Activated CD4-positive, alpha-beta T cell treated with anti-CD3 and anti-CD28 coated beads for 36 hours (primary cell): ENCODE data around the gene TGM5. TPM values are rescaled to one million over a fixed set of nuclear protein-coding genes. Genes with fewer than 3 reads are reported as not detected.

Experiments used
- ATAC-seq: fragments of 200-7000 bp; cut with Tn5 transposase; one replicate; pipeline ENCODE4 v1.10.0; 2021; ENCODE audit warnings: mild to moderate bottlenecking, moderate library complexity
- CTCF ChIA-PET: fragments of 350-600 bp; sonication (Branson Sonifier 250); formaldehyde crosslinking; loops from one replicate; lab custom pipeline; 2021; ENCODE audit warnings: antibody characterized with exemption; lab: Charles Lee
- POLR2A ChIA-PET: fragments of 350-600 bp; sonication (Branson Sonifier 250); formaldehyde crosslinking; loops from one replicate; lab custom pipeline; 2021; ENCODE audit warnings: antibody characterized with exemption, inconsistent platforms; lab: Charles Lee
- DNase-seq: peaks from one replicate; pipeline ENCODE4 v3.0.0-alpha.2; 2020
- H3K27ac Mint-ChIP-seq: one replicate; pipeline ENCODE4 v1.8.0; 2021; ENCODE audit warnings: mixed read lengths
- H3K27me3 Mint-ChIP-seq: one replicate; pipeline ENCODE4 v1.8.0; 2021; ENCODE audit warnings: mixed read lengths
- H3K36me3 Mint-ChIP-seq: one replicate; pipeline ENCODE4 v1.8.0; 2021; ENCODE audit warnings: low read depth, mixed read lengths
- H3K4me1 Mint-ChIP-seq: one replicate; pipeline ENCODE4 v1.8.0; 2021; ENCODE audit warnings: mixed read lengths
- H3K4me3 Mint-ChIP-seq: one replicate; pipeline ENCODE4 v1.8.0; 2021; ENCODE audit warnings: mild to moderate bottlenecking, moderate library complexity, mixed read lengths
- H3K9me3 Mint-ChIP-seq: one replicate; pipeline ENCODE4 v1.8.0; 2021; ENCODE audit warnings: low read depth, mixed read lengths
- intact Hi-C, 2 experiments: fragments of 100-400 bp; cut with DNase I in 1 of 2; cut with micrococcal nuclease in 1 of 2; formaldehyde crosslinking; loops; one replicate each; pipeline versions ENCODE4 v1.14.2 to v1.15.1; 2022 to 2024; cut with DNase I, micrococcal nuclease
- total RNA-seq, 2 experiments: library from RNA; stranded (reverse); gene quantifications; one replicate each; pipeline ENCODE4 v1.2.3, GENCODE V29; 2021

Gene TGM5
- total RNA-seq, 2 experiments from 2014 or later = not detected

DNA sequence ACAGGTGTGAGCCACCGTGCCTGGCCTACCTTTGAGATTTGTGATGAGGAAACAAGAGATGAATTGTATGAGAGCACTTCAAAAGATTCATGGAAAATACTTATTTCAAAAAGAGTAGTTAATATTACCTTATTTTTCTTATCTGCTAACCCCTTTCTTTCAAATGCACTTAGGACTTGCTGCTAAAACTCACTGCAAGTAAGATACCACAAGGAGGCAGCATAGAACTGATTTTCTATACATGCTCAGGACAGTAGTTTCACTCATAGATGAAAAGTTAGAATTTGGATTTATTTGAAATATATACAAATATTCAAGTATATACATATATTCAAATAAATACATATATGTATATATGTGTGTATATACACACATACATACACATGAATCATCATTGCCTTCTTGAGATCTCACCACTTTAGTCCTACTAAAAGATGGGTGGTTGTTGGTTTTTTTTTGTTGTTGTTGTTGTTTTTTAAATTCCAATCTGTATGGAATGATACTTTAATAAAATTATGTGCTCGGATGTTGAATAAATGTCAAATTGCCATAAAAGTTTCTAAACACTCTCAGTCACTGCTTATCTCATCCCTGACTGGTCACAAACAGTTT, 79.1 kb downstream of the TGM5 start:
- H3K4me3 Mint-ChIP-seq = no peak overlapping the region
- H3K36me3 Mint-ChIP-seq = peaks cover 29% of the 10 kb centered on the region
- intact Hi-C loops = loop anchor here (1.0 to 5.0 kb wide), 3 partner anchors 17 to 560 kb away; partner anchors contain the start of gene PDIA3 (in 1 of the 2)
- POLR2A ChIA-PET = no interaction called here
- ATAC-seq = no peak
- no peak for DNase-seq
- no peaks in the 10 kb centered on the region for H3K9me3 Mint-ChIP-seq
- H3K27me3 Mint-ChIP-seq = no peaks in the 10 kb centered on the region
- H3K4me1 Mint-ChIP-seq = peaks cover 24% of the 10 kb centered on the region
- H3K27ac Mint-ChIP-seq = no peak overlapping the region
- CTCF ChIA-PET = interaction anchor here (1.0 to 2.5 kb wide), 2 partner anchors 13 to 98 kb away, joined by 4 to 18 read pairs; no protein-coding TSS in a partner anchor

- peak overlapping the region; percentile 91 for H3K27ac Mint-ChIP-seq
- intact Hi-C loops = loop anchor here in 1 of 2 experiments (5.0 kb wide), 1 partner anchor 561 kb away; the partner anchor contains the start of gene PDIA3
- ATAC-seq (peak; percentile 17), DNase-seq (peak; percentile 51)
- ChIA-PET CTCF (interaction anchor here (0.8 to 2.5 kb wide), 7 partner anchors 18 to 218 kb away, joined by 3 to 18 read pairs (median 3); no protein-coding TSS in a partner anchor), POLR2A (interaction anchor here (0.5 kb wide), 1 partner anchor 1734 kb away, joined by 3 read pairs; no protein-coding TSS in a partner anchor)
- H3K4me3 Mint-ChIP-seq = peak overlapping the region; percentile 90
- no peaks in the 10 kb centered on the region for H3K9me3 Mint-ChIP-seq
- H3K36me3 Mint-ChIP-seq = peaks cover 21% of the 10 kb centered on the region
- H3K27me3 Mint-ChIP-seq = no peaks in the 10 kb centered on the region
- H3K4me1 Mint-ChIP-seq = peaks cover 26% of the 10 kb centered on the region
Observed at GRCh38 chr15:43186003-43186353, 80.8 kb downstream of the TGM5 start.

DNA sequence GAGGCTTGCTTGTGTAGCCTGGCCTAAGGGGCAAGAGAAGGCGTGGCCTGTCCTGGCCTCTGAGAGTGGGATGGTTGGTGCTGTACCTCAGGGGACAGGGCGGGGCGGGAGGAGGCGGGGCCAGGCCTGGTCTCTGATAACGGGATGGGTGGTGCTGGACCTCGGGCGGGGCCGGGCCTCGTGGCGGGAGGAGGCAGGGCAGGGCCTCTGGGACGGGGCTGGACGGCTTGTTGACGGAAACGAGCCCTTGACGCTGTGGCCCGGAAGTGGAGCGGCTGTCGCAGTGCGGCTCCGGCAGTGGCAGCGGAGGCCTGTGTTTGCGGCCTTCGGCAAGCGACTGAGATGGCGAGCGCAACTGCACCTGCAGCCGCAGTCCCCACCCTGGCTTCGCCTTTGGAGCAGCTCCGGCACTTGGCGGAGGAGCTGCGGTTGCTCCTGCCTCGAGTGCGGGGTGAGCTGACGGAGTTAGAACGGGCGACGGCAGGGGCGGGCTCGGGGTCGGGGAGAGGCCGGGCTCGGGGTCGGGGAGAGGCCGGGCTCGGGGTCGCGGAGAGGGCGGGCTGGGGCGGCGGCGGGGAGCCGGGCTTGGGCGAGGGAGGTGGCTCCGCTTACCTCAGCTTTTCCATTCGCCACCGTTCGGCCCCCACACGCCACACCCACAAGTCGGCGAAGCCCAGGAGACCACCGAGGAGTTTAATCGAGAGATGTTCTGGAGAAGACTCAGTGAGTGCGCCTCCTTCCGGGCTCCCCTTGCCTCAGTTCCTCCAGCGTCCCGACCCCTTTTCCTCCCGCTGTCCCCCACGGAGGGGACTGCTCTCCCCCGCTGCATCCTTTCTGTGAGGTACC, 81.3 kb downstream of the TGM5 start, which contains the start of gene CCNDBP1:
CCNDBP1 (plus strand) TSS at position 247 of the 846 bp plus-strand sequence; CDS start at position 343, 96 bp downstream.
- Mint-ChIP-seq H3K4me3 (peak within 1 kb of the TSS; percentile 90), H3K27ac (peak within 1 kb of the TSS; percentile 94), H3K4me1 (peaks cover 26% of the 10 kb centered on the region), H3K9me3 (no peaks in the 10 kb centered on the region), H3K36me3 (peaks cover 15% of the 10 kb centered on the region), H3K27me3 (no peaks in the 10 kb centered on the region)
- intact Hi-C loops = loop anchor here in 1 of 2 experiments (1.0 to 5.0 kb wide), 14 partner anchors 52 to 912 kb away; partner anchors contain the start of genes CDAN1, GANC, LCMT2 and PDIA3
- ATAC-seq (peak; percentile 96), DNase-seq (peak; percentile 94)
- ChIA-PET CTCF (interaction anchor here (1.4 to 2.5 kb wide), 3 partner anchors 19 to 100 kb away, joined by 7 to 18 read pairs (median 8); no protein-coding TSS in a partner anchor), POLR2A (interaction anchor here (0.5 kb wide), 1 partner anchor 1733 kb away, joined by 3 read pairs; no protein-coding TSS in a partner anchor)

DNA sequence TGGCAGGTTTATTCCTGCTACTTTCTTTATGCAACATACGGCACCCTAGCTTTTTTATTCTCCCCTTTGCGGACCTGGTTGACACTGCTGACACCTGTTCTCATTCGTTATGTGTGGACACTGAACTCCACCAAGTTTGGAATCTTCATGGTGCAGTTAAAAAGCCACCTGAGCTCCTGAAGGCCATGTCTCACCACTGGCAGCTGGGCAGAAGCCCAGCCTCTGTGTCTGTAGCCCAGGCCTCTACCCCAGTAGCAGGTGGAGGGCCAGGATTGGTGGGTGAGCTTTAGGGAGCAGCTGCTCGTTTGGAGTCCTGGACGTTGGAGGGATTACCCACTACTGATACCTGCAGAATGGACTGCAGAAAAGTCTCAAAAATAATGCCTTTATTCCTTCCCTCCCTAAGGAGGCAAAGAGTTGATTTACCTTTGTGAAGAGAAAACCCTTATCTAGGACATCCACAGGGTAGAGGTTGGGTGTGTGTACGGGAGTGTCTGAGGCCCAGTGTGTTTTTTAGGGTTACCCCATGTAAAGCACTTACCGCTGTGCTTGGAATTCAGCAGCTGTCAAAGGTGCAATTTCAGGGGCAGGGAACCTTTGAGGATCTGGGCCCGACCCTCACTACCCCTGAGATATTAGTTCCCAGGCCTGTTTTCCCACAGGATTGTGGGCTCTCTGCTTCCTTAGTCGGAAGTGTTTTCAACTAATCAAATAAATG, 82.2 kb downstream of the TGM5 start:
- ChIA-PET CTCF (interaction anchor here (0.5 to 2.5 kb wide), 6 partner anchors 10 to 101 kb away, joined by 3 to 18 read pairs (median 6); no protein-coding TSS in a partner anchor), POLR2A (no interaction called here)
- ATAC-seq (no peak), DNase-seq (no peak)
- no peaks in the 10 kb centered on the region for H3K27me3 Mint-ChIP-seq
- H3K36me3 Mint-ChIP-seq = peaks cover 14% of the 10 kb centered on the region
- H3K27ac Mint-ChIP-seq = peak overlapping the region; percentile 94
- H3K4me3 Mint-ChIP-seq = peak overlapping the region; percentile 90
- H3K9me3 Mint-ChIP-seq = no peaks in the 10 kb centered on the region
- H3K4me1 Mint-ChIP-seq = peaks cover 26% of the 10 kb centered on the region
- intact Hi-C loops = loop anchor here in 1 of 2 experiments (1.0 to 5.0 kb wide), 14 partner anchors 51 to 911 kb away; partner anchors contain the start of genes CDAN1, GANC, LCMT2 and PDIA3

- H3K27me3 Mint-ChIP-seq = no peaks in the 10 kb centered on the region
- no peak overlapping the region for H3K4me3 Mint-ChIP-seq
- intact Hi-C loops = no loop called here
- H3K4me1 Mint-ChIP-seq = peaks cover 23% of the 10 kb centered on the region
- no peak overlapping the region for H3K27ac Mint-ChIP-seq
- ChIA-PET POLR2A (no interaction called here), CTCF (interaction anchor here (0.6 to 2.1 kb wide), 3 partner anchors 22 to 1279 kb away, joined by 3 to 8 read pairs (median 6); no protein-coding TSS in a partner anchor)
- no peaks in the 10 kb centered on the region for H3K9me3 Mint-ChIP-seq
- DNase-seq = no peak
- peaks cover 9% of the 10 kb centered on the region for H3K36me3 Mint-ChIP-seq
- ATAC-seq = no peak
Observed at GRCh38 chr15:43183270-43183669, 83.5 kb downstream of the TGM5 start.

Other genes starting within 250 kb of the TGM5 start
- gene UBR1, start 160.9 kb downstream of the TGM5 start, total RNA-seq = 10 to 100 TPM; 26.8 to 30.6 TPM
- 10 to 100 TPM; 10.9 to 12.9 TPM for gene TMEM62, start 133.3 kb downstream of the TGM5 start, total RNA-seq
- gene CCNDBP1, start 81.5 kb downstream of the TGM5 start, total RNA-seq = 10 to 100 TPM; 45.8 to 51.6 TPM
- gene EPB42, start 45.9 kb downstream of the TGM5 start, total RNA-seq = not detected
- gene TGM7, start 35.3 kb upstream of the TGM5 start, total RNA-seq = not detected
- 1 to 10 TPM; 7.6 to 8.5 TPM for gene LCMT2, start 63.6 kb upstream of the TGM5 start, total RNA-seq
- 10 to 100 TPM; 20.8 to 26.4 TPM for gene ZSCAN29, start 104.1 kb upstream of the TGM5 start, total RNA-seq
- 10 to 100 TPM; 43.6 to 44.0 TPM for gene TUBGCP4, start 104.2 kb upstream of the TGM5 start, total RNA-seq
- 10 to 100 TPM; 22.4 to 23.9 TPM for gene TP53BP1, start 226.2 kb upstream of the TGM5 start, total RNA-seq